Breast epithelium (tissue), 3 donors: Measurements from ENCODE around the gene CYBC1.

Experiments used
- POLR2A ChIP-seq: fragments of 450-650 bp; IDR thresholded peaks from one replicate; pipeline ENCODE4 v1.6.1; 2016; ENCODE audit warnings: antibody characterized with exemption, mild to moderate bottlenecking, moderate library complexity
- TF ChIP-seq, protein P1 (sequence below), 3 donors: fragments of 450-650 bp; IDR thresholded peaks; one replicate each; pipeline ENCODE4 v1.5.1; 2016 to 2017; ENCODE audit warnings: antibody characterized with exemption in 3 of 3, mild to moderate bottlenecking in 3 of 3, moderate library complexity in 3 of 3

GRCh38 chr17:82491196-82491530 lies 40.6 kb upstream of the CYBC1 start:
- TF ChIP-seq, protein P1, sequence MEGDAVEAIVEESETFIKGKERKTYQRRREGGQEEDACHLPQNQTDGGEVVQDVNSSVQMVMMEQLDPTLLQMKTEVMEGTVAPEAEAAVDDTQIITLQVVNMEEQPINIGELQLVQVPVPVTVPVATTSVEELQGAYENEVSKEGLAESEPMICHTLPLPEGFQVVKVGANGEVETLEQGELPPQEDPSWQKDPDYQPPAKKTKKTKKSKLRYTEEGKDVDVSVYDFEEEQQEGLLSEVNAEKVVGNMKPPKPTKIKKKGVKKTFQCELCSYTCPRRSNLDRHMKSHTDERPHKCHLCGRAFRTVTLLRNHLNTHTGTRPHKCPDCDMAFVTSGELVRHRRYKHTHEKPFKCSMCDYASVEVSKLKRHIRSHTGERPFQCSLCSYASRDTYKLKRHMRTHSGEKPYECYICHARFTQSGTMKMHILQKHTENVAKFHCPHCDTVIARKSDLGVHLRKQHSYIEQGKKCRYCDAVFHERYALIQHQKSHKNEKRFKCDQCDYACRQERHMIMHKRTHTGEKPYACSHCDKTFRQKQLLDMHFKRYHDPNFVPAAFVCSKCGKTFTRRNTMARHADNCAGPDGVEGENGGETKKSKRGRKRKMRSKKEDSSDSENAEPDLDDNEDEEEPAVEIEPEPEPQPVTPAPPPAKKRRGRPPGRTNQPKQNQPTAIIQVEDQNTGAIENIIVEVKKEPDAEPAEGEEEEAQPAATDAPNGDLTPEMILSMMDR (IDR thresholded peaks at IDR 0.05) = no peak
- no peak for TF ChIP-seq POLR2A
